Cerebellar cortex (tissue), 1 donor: ENCODE measurements around the gene TBXAS1.

ENCODE experiments used
- DNase-seq: peaks from one replicate; pipeline ENCODE4 v3.0.0-alpha.2; 2015; ENCODE audit warnings: low spot score

TBXAS1 gene

GRCh38 chr7:139854803-139855497 lies 25.9 kb downstream of the TBXAS1 start:
- no peak for DNase-seq

DNA sequence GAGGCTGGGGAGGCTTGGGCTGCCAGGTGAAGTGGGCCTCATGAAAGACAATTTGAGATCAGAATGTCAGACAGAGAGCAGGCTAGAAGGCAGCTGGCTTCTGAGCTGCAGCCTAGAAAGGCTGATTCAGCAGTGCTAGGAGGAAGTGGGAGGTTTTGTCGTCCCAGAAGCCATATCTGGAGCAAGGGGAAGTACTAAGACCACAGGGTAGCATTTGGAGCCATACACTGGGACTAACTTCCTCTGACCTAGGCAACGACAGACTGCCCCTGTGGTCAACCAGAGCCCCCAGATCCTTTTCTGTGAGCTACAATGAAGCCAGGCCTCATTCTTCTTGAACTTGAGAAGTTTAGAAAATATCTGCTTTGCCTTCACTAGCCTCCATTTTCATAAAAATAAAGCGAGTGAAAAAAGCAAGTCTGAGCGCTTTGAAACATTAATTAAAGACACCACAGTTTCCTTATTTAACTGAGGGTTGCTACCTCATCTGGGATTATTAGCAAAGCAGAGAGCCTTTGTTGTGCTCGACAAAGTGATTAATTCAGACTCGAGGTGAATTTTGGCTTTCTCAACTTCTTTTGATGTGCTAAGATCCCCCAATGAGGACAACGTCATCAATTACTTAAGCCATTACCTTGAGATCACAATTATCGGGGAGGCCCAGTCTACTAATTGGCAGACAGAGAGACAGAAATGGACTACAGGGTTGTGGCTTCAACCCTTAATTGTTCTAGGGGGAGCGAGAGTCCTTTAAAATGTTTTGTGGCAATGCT lies 26.6 kb downstream of the TBXAS1 start:
- DNase-seq = no peak

GRCh38 chr7:139857791-139858190 lies 28.7 kb downstream of the TBXAS1 start:
- DNase-seq = no peak

GRCh38 chr7:139860090-139860775 lies 31.2 kb downstream of the TBXAS1 start:
- no peak for DNase-seq

DNA sequence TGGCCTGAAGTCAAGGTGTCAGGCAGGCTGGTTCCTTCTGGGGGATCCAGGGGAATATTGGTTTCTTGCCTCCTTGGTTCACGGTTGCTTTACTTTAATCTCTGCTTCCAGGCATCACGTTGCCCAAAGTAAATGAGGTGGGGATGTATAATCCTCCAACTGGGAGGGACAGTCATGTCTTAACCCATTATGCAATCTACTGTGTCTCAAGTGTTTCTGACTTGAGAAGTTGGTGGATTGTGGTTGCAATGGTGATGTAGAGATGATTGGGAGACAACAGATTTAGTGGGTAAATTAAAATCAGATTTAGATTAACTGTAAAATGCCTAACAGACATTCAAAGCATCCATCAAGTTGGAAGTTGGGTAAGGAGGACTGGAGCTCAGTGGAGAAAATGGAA lies 32.7 kb downstream of the TBXAS1 start:
- no peak for DNase-seq

- no peak for DNase-seq
Observed at GRCh38 chr7:139866047-139866837, 37.2 kb downstream of the TBXAS1 start.

DNA sequence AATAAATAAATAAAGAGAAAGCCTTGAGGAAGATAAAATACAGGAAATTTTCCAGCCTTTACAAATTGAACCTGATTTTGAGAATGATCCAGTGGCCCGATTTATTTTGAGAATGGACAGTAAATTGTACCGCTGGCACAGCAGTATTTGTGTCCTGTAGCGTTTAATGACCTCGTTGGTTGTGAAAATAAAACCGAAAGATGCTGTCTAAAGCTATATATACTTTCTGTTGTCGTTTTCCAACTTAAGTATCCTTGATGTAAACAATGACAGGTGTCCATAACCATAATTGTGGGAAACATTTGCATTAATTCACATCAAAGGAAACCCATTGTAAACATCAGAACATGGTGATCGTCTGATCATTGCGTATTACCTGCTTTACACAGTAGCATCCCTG lies 38.8 kb downstream of the TBXAS1 start:
- DNase-seq = no peak

DNA sequence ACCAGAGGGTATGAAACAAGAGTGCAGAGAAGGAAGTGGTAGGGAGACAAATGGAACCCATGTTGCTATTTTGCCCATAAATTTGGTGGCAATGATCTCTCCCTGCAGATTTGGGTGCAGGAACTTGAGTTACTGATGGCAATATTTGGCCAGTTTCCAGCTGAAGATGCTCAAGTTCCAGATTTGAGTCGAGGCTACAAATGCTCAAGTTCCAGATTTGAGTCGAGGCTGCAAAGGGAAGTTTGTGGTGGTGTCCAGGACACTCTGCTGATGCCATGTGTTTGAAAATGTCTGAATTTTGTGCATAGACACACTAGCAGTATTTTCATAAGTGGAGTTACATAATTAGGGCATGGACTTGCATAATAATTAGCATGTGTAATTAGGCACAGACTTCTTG lies 40.8 kb downstream of the TBXAS1 start:
- no peak for DNase-seq

GRCh38 chr7:139870380-139870779 lies 41.3 kb downstream of the TBXAS1 start:
- DNase-seq = no peak

GRCh38 chr7:139871331-139871730 lies 42.3 kb downstream of the TBXAS1 start:
- no peak for DNase-seq

- DNase-seq = no peak
Observed at GRCh38 chr7:139871820-139872219, 42.8 kb downstream of the TBXAS1 start.

DNA sequence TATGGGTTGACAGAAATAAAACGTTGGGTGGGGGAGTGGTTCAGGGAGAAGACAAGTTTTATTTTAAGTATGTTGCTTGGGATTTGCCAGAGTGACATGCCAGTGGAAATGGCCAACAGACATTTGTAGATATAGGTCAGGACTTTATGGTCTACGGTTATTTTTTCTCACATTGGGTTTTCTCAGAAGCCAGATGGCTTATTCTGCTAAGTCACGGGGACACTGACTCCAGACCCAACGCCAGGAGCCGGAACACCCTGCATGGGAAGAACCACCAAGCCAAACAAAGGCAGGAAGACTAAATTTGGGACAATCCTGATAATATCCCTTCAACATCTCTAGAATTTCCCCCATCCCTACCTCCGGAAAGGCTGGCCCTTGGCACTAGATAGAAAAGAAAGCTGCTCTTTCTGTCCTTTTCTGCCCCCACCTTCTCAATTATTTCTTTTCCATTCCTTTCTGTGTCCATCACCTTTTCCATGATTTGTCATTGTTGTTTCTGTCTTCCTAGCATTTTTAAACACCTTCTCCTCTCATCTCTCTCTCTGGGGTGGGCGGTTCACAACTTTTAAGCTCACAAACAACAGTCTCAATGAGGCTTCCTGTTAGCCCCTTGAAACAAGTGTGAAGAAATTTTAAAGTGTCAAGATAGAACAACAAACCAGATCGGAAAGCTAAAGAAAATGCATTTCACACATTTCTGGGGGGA lies 44.7 kb downstream of the TBXAS1 start:
- no peak for DNase-seq

DNA sequence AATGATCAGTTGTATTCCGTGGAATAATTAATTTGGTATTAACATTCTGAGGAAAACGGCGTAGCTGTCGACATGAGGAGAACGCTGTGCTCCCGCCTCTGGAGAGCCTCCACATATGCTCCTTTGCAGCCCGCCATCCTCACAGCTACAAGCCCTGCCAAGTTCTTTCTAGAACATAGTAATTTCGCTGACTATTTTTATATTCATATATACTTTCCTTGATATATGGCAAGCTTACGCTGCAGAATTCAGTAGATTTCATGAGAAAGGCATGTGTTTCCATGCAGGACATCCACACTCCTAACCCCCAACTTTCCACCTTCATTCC lies 45.2 kb downstream of the TBXAS1 start:
- DNase-seq = no peak

DNA sequence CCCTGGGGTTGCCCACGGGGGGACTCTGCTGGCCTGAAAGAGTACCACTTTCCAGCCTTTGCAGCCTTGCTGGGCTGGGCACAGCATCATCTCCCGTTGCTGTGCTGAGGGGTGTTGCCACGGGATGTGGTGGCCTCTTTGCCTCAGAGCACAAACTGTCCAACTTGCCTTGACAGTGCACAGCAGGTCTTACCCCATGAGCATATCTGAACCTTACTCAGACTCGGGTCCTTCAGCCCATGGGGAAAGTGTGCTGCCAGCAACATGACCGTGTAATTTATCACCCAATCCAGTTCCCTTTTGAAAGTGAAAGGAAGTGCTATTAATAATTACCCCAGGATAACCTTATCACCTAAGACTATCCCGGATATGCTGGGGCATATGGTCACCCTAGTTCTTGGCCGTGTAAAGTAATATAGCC lies 46.8 kb downstream of the TBXAS1 start:
- no peak for DNase-seq

GRCh38 chr7:139876622-139877283 lies 47.7 kb downstream of the TBXAS1 start:
- no peak for DNase-seq

DNA sequence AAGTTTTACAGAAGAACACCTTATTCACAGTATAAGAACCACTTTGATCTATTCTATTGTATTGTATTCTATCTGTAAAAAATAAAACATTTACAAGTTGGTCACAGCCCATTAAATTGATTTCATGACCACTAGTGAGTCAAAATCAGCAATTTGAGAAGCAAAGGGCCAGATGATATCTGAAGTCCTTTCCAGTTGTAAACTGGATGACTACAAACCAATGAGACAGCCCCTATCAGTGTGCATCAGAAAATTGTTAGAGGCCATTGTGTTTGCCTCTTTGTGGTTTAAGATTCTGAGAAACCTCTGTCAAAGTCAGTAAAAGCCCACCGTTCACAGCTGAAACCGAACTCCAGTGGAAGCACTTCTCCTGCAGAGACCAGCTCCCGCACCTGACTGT lies 54.8 kb downstream of the TBXAS1 start:
- DNase-seq = no peak

- DNase-seq = no peak
Observed at GRCh38 chr7:139884441-139884840, 55.4 kb downstream of the TBXAS1 start.

DNA sequence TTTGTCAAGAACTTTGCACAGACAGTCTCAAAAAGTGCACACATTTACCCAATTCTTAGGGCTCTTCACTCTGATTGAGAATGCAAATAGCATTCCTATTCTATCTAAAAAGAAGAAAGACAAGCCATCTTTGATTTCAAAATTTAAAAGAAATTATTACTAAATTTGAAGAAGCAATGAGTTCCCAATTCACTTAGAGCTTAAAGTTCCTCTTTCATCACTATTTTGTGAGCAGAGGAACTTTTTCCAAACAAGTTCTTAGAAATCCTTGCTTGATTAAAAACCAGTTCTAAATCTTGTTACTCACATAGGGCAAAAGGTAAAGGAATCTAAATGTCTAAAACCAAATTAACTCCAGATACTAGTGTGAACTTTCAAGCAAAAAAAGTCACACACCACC lies 56.4 kb downstream of the TBXAS1 start:
- DNase-seq = no peak

DNA sequence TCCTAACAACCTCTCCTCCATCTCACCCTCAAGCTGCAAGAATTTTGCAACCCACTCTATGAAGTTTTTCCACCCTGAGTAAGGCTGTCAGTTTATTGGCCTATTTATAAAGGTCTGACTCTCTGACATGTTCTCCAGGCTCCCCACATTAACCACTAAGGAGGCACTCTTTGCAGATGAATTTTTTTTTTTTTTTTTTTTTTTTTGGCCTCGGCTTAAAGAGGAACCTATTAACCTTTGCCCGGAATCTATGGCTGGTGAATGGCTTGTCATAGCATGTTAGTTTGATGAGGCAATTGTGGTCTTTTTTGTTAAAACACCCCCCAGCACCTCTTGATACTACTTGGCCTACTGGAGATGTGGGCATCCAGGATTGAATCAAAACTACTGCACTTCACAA lies 57.1 kb downstream of the TBXAS1 start:
- DNase-seq = no peak

DNA sequence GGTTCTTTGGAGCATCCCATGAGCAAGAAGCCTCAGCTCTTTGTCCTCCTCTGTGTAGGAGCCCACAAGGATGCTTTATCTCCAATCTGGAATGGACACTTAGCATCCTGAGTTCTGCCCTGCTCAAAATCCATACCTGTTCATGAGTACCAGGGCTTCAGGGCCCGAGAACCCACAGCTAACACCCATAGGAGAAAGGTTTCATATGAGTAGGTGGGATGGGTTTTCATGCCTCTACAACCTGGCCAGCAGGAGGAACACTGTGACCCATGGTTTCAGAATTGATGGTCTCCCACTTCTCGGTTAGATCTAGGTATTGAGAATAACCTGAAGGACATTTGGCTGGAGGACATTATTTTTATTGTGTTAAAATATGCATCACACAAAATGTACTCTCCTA lies 57.8 kb downstream of the TBXAS1 start:
- DNase-seq = no peak

DNA sequence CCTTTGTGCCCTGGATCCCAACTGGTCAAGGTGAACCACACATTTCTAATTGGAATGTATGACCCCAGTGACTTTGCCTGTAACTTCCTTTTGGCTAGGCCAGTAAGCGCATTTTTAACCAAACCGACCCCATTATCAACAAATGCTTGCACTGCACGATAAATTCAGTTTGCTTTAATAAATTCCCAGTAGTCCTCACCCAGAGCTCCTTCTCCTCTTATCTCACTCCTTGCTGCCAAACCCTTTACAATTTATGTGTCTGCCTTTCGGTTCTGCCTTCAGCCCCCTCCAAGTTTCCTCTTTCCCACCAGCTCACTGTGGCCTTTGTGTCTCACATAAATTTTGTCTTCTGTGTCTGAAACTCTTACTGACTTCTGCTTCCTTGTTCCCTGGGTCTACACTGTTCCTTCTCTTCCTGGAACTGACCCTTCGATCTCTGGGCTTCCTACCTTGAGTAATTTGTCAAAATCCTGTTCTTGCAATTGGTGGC lies 59.0 kb downstream of the TBXAS1 start:
- DNase-seq = no peak
